Skin of body (tissue), 2 donors: Measurements from ENCODE around the gene CDKN1A. TPM values are rescaled to one million over a fixed set of nuclear protein-coding genes. Genes with fewer than 3 reads are reported as not detected.
"Not testable (repeated sequence)": the region's sequence is repeated elsewhere in the genome, so short reads cannot be mapped to it uniquely, and the experiment has no call there.

Experiments
- DNase-seq: peaks from one replicate; lab custom pipeline; 2025; lab: John Stamatoyannopoulos, UW
- total RNA-seq: library from RNA; depleted of rRNA; stranded (reverse); fragments of >200 nt; gene quantifications from one replicate; pipeline ENCODE4 v1.2.3, GENCODE V29; 2014

CDKN1A gene
- total RNA-seq, 1 donor from 2014 or later, result 78.9 TPM

DNA sequence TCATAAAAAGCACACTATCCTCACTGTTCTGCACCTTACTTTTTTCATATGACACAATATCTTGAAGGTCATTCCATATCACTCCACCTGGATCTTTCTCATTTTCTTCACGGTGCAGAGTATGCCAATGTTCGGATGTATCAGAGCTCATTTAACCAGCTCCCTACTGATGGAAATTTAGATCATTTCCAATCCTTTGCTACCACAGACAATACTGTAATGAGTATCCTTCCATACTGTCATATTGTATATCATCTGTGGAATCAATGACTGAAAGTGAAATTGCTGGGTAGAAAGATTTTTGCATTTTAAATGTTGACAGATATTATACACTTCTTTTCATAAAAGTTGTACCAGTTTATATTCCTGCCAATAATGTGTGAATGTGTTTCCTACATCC lies 16.9 kb downstream of the CDKN1A start:
- DNase-seq, result no peak

DNA sequence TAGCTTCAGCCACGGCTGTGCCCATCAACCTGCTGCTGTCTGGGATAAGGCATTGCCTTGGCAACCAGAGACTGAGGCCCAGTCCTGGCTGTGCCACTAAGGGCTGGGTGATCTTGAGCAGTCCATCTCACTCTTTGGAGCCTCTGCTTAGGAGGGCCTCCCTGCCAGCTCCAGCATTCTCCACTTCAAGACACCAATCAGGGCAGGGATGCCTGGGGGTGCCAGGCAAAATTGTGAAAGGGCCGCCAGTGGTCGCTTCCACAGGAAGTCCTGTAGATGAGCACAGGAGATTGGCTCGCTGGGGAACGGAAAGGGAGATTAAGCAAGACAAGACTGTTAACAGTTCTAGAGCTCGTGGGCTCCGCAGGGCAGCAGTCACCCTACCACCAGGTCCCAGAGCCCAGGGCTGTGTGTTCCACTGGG lies 19.0 kb downstream of the CDKN1A start, which contains the start of gene RAB44:
TSS of gene RAB44 (plus strand) at position 346 of the 423 bp plus-strand sequence. CDS start 6,410 bp downstream, outside the sequence.
- no peak for DNase-seq

DNA sequence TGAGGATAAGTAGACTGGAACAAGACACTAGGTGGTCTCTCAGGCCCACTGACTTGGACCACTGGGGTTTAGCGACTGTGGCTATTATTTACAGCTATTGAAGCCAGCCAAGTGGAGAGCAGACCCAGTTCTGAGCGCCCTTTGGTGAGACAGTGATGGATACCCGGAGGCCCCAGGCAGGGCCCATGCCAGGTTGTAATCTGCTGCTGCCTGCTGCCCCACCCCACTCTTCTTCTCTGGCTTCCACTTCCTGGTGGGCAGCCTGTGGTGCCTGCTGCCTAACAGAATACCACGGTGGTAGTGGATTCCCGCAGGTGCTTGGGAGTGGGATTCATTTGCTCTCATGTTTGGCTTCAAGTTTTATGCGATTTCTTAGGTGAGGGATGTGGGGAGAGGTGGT lies 19.7 kb downstream of the CDKN1A start:
- DNase-seq, result no peak

DNA sequence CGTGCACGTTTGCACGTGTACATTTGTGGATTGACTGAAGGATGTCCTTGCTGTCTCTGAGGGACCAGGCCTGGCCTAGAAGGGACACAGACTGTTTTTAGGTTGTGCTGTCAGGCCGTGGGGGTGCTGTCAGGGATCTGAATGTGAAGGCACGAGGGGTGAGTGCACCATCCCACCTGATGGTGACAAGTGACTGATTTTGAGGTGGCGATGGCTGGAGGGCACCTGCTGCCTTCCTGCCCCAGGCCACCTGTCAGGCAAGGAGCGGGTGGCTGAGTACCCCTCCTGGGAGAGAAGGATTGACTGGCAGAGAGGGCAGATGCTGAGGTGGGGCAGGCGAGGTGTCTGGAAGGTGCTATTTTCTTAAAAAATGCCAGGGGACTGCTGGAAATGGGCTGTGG lies 20.4 kb downstream of the CDKN1A start:
- DNase-seq, result no peak

DNA sequence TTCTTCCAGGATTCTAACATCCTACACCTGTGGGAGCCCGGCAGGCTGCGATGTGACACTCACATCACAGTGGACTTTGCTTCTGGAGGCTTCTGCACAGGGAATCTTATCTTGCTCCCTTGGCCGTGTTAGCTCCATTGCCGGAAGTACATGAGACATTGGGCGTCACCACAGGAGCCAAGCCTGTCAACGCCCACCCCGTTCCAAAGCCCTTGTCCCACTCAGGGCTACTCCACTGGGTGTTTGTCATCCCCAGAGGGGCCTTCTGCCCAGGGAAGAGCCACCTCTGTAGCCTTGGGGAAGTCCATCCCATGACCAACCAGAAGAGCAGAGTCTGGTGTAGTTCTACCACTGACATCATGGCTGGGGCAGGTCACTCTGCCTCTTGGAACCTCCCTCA lies 20.8 kb downstream of the CDKN1A start:
- DNase-seq, result no peak

DNA sequence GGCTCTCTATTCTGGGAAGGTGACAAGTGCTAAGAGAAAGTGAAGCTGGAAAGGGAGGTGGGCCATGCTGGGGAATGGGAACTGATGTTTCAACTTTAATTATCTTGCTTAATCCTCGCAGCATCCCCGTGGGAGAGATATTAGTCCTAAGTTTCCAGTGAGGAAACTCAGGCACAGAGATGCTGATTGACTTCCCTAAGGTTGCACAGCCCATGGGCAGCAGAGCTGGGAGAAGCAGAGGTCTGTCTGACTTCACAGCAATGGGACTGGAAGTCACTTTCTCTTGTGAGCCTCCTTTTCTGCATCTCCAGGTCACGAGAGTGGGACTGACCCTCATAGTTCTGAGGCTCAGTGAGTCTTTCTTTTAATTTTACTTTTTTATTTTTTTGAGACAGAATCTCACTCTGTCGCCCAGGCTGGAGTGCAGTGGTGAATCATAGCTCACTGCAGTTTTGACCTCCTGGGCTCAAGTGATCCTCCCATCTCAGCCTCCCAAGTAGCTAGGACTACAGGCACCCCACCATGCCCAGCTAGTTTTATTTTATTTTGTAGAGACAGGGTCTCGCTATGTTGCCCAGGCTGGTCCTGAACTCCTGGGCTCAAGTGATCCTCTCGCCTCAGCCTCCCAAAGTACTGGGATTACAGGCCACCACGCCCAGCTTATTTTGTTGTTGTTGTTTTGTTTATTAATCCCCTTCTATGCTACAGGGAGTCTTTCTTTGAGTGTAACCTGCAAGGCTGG lies 21.7 kb downstream of the CDKN1A start:
- DNase-seq, result no peak

DNA sequence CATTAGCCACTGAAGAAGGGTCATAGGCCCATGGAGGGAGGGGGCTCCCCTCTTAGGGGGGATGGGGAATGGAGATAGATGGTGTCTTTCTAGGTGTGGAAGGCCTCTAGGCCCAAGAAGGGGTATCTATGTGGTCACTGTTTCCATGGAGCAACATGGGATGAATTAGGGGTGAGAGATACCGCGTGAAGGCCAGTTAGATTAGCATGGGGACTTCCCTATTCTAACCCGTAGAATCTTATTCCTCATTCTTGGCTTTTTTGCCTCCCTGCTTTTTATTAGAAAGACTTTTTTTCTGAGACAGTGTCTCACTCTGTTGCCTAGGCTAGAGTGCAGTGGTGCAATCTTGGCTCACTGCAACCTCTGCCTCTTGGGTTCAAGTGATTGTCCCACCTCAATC lies 22.3 kb downstream of the CDKN1A start:
- no peak for DNase-seq

DNA sequence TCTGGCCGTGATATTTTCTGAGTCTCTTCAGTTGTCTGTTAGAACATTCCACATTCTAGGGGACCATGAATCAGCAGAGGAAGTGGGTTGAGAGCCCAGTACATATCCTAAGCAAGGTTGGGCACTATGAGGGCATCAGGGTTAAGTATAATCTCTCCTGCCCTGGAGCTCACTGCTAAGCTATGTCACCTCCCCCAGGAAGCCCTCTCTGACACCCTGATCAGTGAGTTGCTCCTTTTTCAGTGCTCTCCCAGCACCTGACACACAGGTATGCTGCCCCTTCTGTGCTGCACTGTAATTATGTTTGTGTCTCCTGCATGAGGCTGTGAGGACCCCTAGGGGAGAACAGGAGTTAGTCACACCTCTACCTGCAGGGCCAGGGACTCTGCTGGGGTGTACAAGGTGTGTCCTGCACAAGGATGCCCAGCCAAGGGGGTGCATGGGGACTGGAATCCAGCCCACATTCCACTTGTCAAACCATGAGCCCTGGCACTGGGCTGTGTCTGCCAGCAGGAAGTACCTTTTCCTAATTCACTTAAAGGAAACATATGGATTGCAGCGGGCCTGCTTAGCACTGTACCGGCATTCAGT lies 23.0 kb downstream of the CDKN1A start:
- DNase-seq, result no peak

DNA sequence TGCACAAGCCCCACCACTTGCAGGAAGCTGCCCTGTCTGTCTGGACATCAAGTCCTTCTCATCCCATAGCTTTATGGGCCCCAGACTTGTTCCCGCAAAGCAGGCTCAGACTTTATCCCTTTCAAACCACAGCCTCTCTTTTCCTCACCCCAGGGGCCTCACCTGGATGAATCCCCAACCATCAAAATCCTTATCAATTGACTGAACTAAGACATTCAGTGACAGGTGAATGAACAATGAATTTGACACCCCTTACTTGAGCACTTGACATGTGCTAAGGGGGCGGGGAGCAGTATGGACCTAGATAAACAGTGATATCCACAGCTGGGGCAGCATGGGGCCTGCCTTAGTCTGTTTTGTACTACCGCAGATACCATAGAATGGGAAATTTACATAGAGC lies 24.1 kb downstream of the CDKN1A start:
- no peak for DNase-seq

DNA sequence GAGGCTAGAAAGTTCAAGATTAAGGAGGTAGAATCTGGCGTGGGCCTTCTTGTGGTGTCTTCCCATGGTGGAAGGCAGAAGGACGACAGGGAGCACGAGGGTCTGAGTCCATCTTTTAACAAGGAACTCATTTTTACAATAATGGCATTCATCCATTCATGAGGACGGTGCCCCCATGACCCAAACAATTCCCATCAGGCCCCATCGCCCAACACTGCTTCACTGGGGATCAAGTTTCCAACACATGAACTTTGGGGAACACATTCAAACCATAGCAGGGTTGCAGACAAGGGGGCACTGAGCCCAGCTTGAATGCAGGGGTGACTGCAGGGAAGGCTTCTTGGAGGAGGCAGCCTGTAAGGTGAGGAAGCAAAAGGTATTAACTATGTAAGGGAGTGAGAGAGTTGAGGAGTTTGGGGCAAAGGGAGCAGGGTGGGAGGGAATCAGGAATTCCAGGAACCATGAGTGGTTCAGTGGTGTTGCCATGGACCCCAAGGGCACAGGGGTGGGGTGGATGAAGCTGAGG lies 24.6 kb downstream of the CDKN1A start:
- DNase-seq, result no peak

DNA sequence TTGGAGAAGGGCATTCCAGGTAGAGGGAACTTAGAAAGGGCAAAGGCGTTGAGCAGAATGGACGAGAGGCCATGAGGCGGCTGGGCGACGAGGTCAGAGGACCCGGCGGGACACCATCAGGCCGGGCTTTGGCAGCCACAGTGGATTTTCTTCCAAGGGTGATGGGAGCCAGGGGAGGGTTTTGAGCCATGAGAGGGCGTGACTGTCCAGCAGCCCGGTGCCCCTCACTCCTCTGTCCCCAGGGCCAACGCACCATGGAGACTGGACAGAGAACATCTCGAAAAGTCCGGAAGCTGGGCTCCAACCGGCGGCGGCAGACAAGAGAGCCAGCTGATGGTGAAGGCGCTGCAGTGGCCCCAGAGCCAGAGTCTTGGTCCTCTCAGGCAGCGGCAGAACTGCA lies 25.5 kb downstream of the CDKN1A start:
- no peak for DNase-seq

DNA sequence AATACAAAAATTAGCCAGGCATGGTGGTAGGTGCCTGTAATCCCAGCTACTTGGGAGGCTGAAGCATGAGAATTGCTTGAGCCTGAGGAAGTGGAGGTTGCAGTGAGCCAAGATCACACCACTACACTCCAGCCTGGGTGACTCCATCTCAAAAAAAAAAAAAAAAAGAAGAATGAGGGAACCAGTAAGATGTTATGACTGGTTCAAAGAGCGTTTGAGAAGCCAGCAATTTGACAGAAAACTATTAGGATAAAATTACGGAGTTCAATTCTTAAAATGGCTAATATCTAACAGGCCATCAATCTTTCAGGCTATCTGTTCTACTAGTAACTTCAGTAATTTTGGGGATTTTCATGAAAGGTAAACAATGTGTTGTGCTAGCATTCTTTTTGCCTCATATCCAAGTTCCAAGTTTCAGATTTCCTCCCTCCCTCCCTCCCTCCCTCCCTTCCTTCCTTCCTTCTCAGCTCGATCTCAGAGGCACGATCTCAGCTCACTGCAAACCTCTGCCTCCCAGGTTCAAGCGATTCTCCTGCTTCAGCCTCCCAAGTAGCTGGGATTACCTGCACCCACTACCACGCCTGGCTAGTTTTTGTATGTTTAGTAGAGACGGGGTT lies 26.6 kb downstream of the CDKN1A start:
- not testable (repeated sequence) for DNase-seq

DNA sequence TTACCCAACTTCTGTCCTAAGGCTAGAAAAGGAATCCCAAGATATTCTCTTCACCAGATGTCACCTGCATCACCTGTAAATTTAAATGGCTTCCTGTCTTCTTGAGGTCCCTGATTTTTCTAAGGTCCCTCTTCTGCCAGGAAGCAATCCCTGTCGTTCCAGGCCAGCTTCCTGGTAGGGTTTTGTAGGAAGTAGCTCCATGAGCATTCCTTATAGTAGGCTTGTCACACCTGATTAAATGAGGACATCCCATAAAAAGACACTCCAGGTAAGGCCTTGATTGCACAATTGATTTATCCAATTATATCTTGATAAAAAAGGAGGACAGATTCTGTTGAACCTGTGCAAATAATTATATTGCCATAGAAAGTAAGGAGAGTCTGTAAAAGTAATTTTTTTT lies 27.8 kb downstream of the CDKN1A start:
- DNase-seq, result no peak

DNA sequence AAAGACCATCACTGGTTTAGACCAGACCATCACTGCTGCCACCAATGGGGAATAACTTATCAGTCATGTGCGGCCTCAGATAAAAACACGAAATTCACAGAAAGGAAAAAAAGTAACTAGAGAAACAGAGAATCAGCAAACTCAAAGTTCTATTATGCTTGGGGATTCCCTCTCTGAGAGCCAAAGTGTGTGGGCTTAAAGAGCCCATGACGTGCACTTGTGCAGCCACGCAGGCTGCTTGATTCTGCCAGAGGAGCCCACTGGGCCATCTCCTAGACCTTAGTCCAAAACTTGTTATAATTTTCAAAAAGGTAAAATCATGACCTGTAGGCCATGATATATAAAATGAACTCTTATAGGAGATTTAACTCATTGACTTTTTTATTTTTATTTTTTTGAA lies 34.3 kb downstream of the CDKN1A start:
- no peak for DNase-seq

DNA sequence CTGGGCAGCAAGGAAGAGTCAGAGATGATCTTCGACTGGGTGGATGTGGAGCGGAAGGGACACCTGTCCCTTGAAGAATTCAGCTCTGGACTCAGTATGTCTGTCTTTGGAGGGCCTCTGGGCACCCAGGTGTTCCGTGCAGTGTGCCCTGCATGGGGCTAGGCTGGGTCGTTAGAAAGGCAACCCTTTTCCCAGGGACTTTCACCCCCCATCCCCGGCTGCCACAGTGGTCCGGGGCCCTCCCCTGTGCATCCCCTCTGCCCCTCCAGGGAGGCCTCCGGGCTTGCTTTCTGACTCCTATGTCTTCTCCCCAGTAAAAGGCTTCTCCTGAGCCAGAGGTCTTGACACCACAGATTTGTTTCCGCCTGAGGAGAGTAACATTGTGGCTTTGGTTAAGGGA lies 35.3 kb downstream of the CDKN1A start:
- DNase-seq, result no peak

DNA sequence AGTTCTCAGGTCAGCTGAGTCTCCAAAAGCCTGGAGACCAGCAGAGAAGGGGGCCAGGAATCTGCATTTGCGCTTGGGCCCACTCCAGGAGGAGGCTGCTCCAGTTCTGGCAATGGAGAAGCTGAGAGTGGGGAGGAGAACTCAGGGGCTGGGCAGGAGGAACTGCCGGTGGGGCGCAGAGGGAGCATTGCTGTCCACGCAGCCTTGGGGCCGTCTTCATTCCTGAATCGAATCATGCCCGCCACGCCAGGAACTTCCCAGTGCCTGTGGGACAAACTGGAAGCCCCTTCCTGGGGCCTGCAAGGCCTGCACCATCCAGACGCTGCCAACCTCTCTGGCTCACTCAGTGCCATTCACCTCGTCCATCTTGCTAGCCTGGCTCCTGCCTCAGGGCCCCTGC lies 36.0 kb downstream of the CDKN1A start:
- DNase-seq, result no peak

DNA sequence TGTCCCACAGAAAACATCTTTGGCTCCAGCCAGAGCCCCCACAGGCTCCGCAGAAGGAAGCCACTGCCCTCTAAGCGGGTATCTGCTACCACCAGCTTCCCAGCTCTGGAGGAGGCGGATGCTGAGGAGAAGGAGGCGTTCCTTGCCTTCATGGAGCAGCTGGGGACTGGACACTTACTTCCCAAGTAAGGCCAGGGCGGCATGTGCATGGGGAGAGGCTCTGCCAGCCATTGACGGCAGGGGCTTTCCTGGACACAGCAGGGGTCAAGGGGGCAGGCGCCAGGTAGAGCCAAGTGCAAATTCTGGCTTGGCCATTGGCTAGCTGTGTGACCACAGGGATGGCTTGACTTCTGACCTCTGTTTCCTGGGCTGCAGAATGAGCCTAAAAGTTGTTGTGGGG lies 37.0 kb downstream of the CDKN1A start:
- DNase-seq, result no peak

DNA sequence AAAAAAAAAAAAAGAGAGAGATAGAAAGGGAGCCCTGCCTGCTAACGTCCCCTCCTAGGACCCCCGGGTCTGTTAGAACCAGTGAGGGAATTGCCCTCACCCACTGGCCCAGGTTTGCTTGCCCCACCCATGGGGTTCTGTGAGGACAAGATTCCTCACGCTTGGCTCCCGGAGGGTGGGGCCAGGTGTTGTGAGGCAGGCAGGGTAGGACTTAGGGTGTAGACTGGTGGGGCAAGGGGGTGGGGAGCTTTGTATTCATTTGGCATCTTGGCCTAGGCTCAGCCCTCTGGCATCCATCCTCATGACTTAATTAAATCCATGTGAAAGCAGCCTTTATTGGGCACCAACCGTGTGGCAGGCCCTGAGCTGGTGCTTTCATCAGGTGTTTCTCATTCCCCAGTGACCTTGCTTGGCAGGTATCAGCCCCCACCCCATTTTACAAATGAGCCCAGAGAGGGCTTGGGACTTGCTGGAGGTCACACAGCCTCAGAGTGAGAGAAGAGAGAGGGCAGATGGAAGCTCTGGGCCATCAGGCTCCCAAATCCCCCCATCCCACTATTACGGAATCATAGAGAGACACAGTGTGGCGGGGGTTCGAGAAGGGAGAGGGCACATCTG lies 38.1 kb downstream of the CDKN1A start:
- DNase-seq, result no peak

DNA sequence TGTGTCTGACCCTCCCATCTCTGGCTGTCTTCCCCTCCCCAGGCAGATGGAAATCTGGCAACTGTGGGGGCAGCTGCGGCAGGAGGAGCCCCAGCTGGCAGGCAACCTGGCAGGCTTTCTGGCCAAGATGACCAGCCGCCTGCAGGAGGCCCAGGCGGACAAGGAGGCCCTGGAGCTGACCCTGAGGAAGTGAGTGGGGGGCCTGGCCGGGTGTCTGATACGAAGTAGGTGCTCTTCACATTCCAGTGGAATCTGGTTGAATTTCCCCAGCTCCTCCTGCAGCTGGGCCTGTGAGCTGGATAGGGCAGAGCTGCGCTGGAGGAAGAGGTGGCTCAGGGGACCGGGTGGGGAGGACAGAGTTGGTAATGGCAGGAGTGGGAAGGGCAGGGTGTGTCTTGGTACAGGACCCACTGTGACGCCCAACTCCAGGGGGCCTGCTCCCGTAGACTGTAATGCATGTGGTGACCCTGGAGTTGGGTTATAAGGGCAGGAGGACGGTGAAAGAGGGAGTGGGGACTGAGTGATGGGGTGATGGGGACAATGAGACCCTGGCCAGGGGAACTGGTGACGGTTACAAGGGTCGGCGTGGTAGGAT lies 38.8 kb downstream of the CDKN1A start:
- DNase-seq, result no peak

DNA sequence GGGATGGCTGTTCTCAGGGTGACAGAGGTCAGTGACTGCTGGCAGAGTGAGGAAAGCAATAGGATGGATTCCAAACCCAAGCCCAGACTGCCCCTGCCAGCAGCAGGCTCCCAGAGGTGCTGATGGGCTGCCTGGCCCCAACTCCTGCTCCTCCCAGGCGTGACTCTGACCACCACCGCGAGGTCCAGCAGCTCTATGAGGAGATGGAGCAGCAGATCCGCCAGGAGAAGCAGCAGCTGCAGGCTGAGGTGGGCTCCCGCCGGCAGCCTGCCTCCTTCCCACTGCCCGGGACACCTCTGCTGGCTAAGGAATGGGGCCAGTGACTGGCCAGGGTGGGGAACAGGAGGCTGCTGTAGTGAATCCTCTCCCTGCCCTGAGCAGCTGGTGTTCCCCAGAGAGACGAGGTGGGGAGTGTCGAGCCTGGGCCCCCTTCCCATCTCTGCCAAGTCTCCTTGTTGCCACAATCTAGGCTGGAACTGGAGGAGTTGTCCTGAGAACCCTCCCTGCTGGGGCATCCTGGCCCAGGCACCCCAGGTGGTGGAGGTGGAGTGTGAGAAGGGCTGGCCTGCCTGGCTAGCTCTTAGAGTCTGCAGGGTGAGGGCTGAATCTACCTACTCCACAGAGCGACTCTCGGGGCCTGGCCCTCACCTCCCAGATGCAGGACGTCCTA lies 39.5 kb downstream of the CDKN1A start:
- DNase-seq, result no peak

DNA sequence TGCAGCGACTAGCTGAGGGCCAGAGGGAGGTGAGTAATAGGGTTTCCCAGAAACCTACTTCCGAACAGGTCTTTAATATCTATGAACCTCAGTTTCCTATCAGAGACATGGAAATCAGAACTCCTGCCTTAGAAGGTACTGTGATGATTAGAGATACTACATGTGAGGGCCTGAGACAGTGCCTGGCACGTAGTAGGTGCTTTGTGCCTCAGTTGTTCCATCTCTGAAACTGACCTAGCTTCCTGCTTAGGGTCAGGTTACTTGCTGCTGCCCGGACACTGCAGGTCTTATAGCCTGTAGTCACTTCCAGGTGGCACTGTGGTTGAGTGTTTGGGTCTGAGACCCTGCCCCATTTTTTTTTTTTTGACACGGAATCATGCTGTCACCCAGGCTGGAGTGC lies 40.0 kb downstream of the CDKN1A start:
- no peak for DNase-seq
